Measurements from ENCODE around the gene MOV10. TPM values are rescaled to one million over a fixed set of nuclear protein-coding genes. Genes with fewer than 3 reads are reported as not detected.
"Not testable (repeated sequence)": the region's sequence is repeated elsewhere in the genome, so short reads cannot be mapped to it uniquely, and the experiment has no call there.

MOV10 gene
- polyA plus RNA-seq, 1 donor = 58.5 TPM

DNA sequence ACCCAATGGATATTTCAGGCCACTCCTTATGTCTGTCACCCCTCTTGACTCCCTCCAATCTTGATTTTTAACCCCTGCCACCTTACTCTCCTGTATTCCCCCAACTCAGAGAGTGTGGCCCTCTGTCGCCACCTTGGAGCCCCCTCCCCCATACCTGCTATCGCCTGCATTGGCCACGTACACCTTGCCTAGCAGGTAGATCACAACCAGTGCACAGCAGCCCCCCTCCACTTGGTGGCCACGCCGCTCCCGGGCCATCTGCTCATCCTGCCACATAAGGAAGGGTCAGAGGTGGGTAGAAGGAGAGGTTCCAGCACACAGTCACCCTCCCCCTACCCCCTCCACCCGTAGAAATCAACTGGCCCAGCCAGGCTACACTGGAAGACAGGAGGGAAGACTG, 37.7 kb downstream of the MOV10 start:
- no peak for DNase-seq (ENCODE audit: low read depth)

DNA sequence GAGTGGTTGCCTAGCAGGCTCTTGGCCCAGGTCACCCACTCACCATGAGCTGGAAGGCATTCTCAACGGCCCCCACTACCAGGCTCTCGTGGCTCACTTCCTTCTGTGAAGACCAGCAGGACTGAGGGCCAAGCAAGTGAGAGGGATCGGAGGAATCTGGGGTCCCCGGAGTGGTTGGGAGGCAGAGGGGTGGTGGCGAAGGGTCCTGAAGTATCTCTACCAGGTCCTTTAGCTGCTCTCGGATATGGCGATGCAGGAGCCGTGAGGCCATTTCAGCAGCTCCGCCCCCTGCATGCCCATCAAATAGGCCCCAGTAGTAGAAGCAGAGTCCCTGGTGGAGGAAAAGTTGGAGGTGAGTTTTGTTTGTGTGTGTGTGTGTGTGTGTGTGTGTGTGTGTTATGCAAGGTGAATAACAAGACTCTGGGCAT, 38.3 kb downstream of the MOV10 start:
- no peak for DNase-seq (ENCODE audit: low read depth)

DNA sequence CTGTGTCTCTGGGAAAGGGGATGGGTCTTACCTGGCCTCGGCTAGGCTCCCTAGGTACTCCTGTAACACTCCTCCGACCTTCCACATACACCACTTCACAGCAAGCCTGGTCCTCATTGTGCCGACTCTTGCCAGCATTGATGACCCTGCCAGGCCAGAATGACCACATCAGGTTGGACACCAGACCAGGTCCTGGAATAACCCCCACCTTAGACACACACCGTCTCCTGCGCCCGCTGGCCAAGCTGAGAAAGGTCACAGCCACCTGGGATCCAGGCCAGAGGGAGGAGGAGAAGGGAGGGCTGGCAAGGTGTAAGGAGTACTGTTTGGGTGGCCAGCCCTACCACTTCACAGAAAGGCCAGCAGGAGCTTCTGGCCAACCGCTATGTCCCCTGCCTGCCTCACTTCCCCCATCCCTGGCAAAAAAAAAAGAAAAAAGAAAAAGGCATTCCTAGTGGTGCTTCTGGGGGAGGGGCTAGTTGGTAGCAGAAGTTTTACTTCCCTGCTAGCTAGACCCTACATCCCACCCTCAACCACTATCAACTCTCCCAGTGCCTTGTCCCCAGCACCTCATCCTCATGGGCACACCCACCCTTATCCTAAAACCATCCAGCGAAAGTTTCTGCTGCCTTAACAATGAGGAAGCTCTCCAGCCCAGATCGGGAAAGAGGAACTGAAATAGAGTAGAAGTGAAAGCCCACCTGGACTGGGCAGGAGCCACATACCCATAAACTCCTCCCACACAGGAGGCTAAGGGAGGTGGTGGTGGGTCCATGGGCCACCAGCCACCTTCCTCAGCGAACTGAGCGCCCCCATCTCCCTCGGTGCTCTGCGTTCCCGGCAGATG, 39.2 kb downstream of the MOV10 start:
- DNase-seq (ENCODE audit: low read depth) = no peak

DNA sequence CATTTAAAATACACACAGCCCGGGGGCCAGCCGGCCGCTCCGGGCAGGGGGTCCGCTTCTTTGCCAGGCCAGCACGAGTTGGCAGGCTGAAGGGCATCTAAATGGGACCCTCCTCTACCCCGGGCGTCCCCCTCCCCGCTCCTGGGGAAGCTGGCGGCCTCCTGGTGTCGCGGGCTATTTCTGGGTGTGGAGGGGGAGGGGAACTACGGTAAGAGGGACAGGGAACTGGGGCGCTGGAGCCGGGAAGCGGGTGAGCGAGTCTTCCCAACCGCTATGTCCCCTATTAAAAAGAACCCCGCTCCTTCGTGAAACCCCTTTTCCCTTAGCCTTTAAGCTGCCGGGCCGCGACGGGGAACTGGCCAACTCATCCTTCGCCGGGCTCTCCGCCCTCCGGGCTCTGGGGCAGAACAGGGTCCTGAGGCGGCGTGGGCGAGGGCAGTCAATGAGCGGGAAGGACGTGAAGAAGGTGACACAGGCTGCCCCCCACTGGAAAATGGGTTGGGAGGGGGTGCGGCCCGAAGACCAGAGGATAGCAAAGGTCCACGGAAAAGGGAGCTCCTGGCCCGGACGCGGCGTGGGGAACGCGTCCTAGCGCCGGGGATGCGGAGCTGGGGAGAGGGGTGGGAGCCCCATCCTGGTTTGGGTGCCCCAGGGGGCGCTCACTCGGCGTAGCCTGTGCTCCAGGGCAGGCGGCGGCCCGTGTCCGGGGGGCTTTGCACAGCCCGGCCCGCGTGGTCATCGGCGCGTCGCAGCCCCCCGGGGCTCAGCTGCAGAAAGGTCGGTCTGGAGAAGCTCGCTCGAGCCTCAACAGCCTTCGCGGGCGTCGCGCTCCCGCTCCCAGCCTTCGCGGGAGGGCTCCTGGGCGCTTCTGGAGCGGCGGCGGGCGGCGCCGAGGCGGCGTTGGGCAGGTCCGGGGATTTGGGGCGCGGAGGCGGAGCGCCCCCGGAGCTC, 40.1 kb downstream of the MOV10 start:
- DNase-seq (ENCODE audit: low read depth) = no peak

DNA sequence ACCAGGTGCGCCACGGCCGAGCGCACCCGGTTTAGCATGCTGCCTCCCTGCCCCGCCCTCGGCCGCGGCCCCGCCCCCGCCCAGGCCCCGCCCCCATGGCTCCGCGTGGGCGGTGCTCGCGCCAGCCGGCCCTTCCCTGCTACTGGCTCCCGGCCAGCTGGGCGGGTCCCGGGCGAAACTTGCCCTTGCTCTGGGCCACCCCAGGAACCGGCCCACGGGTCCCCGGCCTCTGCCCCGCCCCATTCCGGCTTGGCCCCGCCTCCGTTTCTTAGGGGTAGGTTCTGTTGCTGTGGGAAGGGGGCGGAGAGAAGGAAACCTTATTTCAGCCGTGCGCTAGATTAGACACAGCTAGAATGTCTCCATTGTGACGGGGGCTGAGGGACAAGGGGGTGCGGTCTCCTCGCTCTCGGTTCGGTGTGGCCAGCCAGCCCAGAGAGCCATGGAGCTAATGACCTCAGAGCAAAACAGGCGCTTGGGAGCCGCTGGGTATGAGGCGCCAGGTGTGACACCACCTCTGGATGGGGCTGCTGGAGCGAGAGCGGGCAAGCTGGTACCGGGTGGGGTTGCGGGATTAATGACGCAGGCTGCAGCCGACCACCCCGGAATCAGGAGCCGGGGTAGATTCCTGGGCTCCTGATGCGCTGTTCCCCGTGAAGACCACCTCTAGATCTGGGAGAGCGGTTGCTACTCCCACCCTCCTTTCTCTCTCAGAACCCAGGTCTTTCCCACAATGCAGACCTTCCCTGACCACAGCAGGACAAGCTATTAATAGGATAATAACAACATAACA, 41.0 kb downstream of the MOV10 start, which contains the start of gene PPM1J:
TSS of gene PPM1J (minus strand) at position 69 of the 790 bp plus-strand sequence. CDS start at position 38, 31 bp downstream.
- DNase-seq (ENCODE audit: low read depth) = no peak

DNA sequence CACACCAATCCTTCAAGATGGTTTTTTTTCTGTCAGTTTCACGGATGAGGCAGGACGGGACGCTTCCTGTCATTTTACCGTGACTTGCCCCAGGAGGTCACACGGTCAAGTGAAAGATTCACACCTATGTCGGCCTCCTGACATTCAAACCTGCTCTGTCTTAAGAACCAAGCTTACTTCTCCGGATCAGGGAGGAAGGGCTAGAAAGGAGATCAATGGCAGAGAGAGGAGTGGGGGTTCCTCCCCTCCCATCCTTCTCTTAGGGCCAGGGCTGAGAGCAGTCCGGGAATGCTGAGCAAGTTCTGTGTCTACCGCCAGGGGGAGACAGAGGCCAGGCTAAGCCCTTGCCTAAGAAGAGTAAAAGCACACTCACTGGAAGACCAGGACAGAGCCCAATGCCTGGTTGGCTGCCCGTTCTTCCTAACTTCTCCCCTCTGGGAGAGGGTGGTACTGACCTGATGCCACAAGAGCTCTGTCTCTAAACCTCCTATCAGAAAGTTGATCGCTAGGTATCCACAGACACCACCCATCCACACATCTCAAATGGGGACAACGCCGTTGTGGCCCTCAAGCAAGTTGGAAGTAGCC, 41.8 kb downstream of the MOV10 start:
- peak; percentile 79 for DNase-seq (ENCODE audit: low read depth)

DNA sequence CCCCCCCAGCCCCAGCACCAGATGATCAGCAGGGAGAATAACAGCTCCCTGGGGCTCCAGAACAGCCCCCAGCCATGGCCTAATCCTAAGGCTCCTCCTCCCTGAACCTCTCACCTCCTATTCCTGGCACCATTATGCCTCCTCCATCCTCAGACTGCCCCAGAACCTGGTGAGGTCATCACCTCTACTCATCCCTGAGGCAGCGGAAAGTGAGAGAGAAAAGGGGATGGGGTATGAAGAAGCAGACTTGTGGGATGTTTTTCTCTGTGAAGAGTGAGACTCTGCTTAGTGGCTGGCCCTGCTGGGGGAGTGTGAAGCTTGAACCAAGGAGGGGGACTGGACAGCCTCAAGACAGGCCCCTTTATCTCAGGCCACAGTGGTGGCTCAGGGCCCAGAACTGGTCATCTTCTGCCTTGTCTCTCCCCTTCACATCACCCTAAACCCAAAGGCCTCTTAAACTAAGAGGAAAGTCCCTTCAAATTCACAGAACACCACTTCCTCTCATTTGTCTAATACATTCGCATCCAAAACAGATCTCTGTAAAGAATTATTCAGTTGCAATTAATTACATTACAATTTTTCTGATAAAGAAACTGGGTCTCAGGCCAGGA, 42.9 kb downstream of the MOV10 start:
- no peak for DNase-seq (ENCODE audit: low read depth)

DNA sequence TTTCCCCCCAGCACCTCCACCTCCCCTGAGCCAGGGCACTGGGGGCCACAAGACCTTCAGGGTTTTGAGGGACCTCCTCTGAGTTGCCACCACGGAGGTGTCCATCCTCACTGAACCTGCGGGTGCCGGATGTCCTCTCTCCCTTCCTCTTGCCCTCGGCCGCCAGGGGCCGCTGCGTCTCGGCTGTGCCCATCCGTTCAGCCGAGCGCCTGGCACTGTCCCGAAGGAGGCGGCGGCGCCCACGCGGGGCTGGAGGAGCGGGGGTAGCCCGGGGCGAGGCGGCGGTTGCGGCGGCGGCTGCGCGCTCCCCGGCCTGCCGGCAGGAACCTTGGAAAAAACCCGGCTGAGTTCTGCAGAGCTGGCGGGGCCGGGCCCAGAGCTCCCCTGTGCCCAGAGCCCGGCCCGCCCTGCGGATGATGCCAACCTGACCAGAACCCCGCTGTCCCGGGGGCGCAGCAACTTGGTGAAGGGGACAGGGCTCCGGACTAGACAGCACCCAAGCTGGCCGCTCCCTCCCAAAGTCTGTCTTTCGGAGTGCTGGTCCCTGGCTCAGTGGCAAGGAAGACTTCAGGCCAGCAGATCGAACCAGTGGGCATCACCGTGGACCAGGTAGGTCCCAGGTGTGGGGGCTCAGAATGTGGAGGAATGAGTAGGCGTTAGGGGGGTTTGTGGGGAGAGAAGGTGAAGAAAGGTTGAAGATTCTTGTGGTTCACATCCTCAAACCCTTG, 44.4 kb downstream of the MOV10 start:
- DNase-seq (ENCODE audit: low read depth) = no peak

DNA sequence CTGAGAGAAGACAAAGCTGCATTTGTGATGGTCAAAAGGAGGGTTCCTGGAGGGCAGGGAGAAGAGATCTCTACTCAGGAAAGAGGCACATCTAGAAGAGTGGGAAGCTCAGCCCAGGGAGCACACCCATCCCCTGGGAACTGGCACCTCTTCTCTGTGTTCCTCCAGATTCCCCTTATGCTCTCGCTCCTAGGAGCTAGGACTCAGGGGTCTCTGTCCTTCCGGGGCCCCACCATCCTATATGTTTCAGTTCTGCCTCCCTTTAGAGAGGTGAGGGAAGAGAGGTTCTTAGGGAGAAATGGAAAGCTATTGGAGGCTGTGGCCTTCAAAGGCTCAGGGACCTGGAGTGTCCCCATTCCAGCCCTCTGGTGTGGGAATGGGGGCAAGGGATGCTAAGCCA, 45.2 kb downstream of the MOV10 start:
- no peak for DNase-seq (ENCODE audit: low read depth)

DNA sequence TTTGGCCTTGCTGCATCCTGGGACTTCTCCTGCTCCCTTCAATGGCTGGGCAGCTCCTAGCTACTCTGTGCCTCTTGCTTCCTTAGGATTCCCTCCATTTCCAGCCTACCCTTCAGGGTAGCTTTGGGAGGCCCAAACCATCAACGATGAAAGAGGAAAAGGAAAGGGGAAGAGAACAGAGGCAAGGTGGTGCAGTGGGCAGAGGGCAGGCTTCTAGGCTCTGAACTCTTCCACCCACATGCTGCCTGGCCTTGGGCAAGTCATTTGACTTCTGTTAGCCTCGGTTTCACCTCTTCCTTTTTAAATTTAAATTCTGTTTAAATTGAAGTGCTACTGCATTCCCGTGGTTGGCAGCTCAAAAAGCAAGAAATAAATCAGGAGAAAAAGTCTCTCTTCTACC, 46.3 kb downstream of the MOV10 start:
- DNase-seq (ENCODE audit: low read depth) = no peak

DNA sequence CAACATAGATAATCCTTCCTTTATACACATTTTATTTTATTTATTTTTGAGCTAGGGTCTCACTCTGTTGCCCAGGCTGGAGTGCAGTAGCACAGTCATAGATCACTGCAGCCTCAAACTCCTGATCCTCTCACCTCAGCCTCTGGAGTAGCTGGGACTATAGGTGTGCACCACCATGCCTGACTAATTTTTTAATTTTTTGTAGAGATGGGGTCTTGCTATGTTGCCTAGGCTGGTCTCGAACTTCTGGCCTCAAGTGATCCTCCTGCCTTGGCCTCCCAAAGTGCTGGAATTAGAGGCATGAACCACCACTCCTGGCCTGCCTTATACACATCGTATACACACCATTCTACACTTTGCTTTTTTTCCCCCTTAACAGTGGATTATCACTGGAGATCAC, 46.8 kb downstream of the MOV10 start:
- not testable (repeated sequence) for DNase-seq (ENCODE audit: low read depth)

DNA sequence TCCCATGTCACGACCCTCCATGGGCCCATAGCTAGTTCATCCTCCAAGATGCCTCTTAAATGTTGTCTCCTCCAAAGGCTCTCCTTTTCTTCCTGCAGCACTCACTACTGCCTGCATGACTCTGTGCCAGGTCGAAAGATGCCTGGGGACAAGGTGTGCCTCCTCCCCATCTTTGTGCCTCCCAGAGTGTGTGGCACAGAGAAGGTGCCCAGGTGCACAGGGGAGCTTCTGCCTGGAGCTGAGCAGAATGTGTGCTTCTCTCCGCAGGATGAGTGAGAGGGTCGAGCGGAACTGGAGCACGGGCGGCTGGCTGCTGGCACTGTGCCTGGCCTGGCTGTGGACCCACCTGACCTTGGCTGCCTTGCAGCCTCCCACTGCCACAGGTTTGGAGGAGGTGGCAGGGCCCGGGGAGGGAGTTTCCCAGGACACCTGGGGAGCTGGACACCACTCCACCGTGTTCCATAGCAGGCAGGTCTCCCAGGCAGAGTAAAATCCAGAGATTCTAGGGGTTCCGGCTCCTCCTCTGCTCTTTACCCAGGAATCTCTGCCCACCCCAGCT, 47.6 kb downstream of the MOV10 start:
- DNase-seq (ENCODE audit: low read depth) = no peak

DNA sequence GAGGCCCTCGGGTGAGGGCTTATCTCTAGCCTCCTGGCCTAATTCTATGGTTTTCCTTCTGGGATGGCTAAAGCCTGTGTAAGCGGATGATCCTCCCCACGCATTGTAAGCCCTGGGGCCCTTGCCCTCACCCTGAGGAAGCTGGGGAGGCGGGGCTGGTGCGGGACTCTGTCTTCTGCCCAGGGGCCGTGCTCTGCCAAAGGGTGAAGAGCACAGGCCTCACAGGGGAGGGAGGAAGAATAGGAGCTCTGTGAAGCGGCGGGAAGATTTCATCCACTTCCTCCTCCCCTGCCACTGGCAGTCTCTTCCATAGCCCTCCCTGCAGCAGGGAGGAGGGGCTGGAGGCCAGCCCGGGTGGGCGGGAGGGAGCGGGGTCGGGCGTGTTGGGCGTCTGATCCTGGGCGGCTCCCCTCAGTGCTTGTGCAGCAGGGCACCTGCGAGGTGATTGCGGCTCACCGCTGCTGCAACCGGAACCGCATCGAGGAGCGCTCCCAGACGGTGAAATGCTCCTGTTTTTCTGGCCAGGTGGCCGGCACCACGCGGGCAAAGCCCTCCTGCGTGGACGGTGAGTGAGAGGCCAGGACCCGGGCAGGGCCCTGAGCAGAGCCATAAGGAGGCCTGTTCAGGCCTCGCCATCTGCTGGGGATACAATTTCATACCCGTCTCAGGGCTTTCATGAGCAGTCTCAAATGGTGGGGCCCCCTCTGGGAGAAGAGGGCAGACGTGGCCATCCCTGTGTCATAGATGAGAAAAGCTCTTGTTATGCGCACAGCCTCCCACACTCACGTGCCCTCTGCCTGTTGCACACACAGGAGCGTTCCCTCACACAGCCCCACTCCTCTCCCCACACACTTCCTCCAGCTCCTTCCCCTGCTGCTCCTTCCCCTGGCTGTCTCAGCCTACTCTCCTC, 48.4 kb downstream of the MOV10 start:
- no peak for DNase-seq (ENCODE audit: low read depth)

DNA sequence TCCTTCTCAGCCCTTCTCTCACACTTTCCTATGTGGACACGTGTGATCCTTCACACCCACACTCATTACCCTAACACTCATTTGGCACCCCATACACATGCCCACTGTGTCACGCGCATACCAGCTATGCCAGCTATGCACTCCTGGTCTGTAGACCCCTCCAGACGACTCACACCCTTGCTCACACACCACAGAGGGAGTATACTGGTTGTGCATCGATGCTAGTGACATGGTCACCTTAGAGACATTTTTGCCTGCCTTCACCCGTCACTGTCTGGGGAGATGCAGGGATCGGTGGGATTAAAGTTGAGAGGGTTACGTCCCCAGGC, 49.0 kb downstream of the MOV10 start:
- DNase-seq (ENCODE audit: low read depth) = no peak

DNA sequence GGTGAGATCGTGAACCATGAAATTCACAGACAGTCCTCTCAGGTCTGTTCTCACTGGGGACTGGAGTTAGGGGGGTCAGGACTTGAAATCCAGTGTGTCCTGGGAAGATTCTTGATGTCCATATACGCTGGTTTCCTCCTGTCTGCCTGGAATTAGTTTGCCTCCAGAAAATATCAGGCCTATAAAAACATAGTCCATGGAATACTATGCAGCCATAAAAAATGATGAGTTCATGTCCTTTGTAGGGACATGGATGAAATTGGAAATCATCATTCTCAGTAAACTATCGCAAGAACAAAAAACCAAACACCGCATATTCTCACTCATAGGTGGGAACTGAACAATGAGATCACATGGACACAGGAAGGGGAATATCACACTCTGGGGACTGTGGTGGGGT, 49.8 kb downstream of the MOV10 start:
- DNase-seq (ENCODE audit: low read depth) = not testable (repeated sequence)

DNA sequence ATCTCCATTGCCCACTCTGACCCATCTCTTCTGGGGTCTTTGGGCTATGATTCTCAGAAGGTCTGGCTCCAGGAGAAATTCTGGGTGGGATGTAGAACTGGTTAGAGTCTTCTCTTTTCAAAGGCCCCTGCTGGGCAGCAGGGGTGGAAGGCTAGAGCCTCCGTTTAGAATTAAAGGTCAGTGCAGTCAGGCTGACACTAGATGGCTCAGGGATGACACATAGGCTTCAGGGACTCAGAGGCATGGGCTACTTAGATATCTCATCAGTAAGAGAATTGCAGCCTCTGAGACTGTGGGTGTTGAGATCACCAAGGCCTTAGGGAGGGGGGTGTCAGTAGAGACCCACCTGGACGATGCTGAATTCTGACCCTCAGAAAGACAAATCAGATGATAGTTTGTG, 53.3 kb downstream of the MOV10 start:
- DNase-seq (ENCODE audit: low read depth) = no peak

DNA sequence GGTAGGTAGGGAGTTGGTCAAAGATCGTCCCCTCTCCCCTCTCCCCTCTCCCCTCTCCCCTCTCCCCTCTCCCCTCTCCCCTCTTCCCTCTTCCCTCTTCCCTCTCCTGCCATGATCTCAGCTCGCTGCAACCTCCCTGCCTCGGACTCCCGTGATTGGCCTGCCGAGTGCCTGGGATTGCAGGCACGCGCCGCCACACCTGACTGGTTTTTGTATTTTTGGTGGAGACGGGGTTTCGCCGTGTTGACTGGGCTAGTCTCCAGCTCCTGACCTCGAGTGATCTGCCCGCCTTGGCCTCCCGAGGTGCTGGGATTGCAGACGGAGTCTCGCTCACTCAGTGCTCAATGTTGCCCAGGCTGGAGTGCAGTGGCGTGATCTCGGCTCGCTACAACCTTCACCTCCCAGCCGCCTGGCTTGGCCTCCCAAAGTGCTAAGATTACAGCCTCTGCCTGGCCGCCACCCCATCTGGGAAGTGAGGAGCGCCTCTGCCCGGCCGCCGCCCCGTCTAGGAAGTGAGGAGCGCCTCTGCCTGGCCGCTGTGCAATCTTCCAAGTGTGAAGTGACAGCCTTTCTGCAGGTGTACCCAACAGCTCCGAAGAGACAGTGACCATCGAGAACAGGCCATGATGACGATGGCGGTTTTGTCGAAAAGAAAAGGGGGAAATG, 54.0 kb downstream of the MOV10 start:
- not testable (repeated sequence) for DNase-seq (ENCODE audit: low read depth)

DNA sequence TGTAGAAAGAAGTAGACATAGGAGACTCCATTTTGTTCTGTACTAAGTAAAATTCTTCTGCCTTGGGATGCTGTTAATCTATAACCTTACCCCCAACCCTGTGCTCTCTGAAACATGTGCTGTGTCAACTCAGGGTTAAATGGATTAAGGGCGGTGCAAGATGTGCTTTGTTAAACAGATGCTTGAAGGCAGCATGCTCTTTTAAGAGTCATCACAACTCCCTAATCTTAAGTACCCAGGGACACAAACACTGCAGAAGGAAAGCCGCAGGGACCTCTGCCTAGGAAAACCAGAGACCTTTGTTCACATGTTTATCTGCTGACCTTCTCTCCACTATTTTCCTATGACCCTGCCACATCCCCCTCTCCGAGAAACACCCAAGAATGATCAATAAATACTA, 54.6 kb downstream of the MOV10 start:
- DNase-seq (ENCODE audit: low read depth) = not testable (repeated sequence)

Data from forelimb muscle (tissue), 1 donor.